LNCaP clone FGC (cell line): ENCODE results near the gene CFAP92.

ENCODE experiments used
- DNase-seq: peaks from one replicate; pipeline ENCODE4 v3.0.0-alpha.2; 2011; ENCODE audit warnings: low read depth
- H3K4me3 ChIP-seq: 2 replicates; pipeline ENCODE4 v1.5.1; 2011; ENCODE audit warnings: mild to moderate bottlenecking, low read depth, low read length, control low read depth
- CTCF ChIP-seq: IDR thresholded peaks from 2 replicates; pipeline ENCODE4 v1.5.1; 2012; ENCODE audit warnings: mild to moderate bottlenecking; ENCODE audit not compliant: control insufficient read depth, insufficient read depth; ENCODE audit errors: extremely low read depth

The CFAP92 gene

GRCh38 chr3:128879125-128879969, 114.5 kb downstream of the CFAP92 start, which contains the start of gene ACAD9:
TSS of gene ACAD9 (plus strand) at chr3:128879620. CDS start at chr3:128879692, 72 bp downstream.
- peak within 1 kb of the TSS; percentile 86 for H3K4me3 ChIP-seq
- peak; percentile 94 for DNase-seq
- TF ChIP-seq CTCF, result no peak

- H3K4me3 ChIP-seq, result peak overlapping the region; percentile 86
- DNase-seq, result peak; percentile 15
- no peak for TF ChIP-seq CTCF
Measured at GRCh38 chr3:128878556-128879124, 115.2 kb downstream of the CFAP92 start.

- no peak for TF ChIP-seq CTCF
- H3K4me3 ChIP-seq, result peak overlapping the region; percentile 86
- no peak for DNase-seq
Measured at GRCh38 chr3:128878011-128878457, 115.8 kb downstream of the CFAP92 start.

GRCh38 chr3:128875556-128876120, 118.2 kb downstream of the CFAP92 start:
- peak; percentile 69 for TF ChIP-seq CTCF
- H3K4me3 ChIP-seq, result no peak overlapping the region
- DNase-seq, result no peak

- no peak for TF ChIP-seq CTCF
Measured at GRCh38 chr3:128874481-128875180, 119.2 kb downstream of the CFAP92 start.

GRCh38 chr3:128873244-128874022, 120.4 kb downstream of the CFAP92 start:
- TF ChIP-seq CTCF, result no peak
- no peak for DNase-seq
- no peak overlapping the region for H3K4me3 ChIP-seq

More at GRCh38 chr3:128874481-128875180, 119.2 kb downstream of the CFAP92 start:
- no peak overlapping the region for H3K4me3 ChIP-seq
- DNase-seq, result no peak
